GM18870 (cell line): ENCODE results near the gene UBA52.
"Not testable (repeated sequence)": the region's sequence is repeated elsewhere in the genome, so short reads cannot be mapped to it uniquely, and the experiment has no call there.

Source experiments
- ATAC-seq: cut with Tn5 transposase; IDR thresholded peaks from one replicate; pipeline ENCODE4 v1.9.1; 2021; ENCODE audit warnings: moderate library complexity; ENCODE audit not compliant: unreplicated experiment

The UBA52 gene

GRCh38 chr19:18571564-18572344 is at the start of gene UBA52:
UBA52 (plus strand) TSS chr19:18571857; CDS start chr19:18573301, 1,444 bp downstream.
- ATAC-seq, result peak; percentile 85

DNA sequence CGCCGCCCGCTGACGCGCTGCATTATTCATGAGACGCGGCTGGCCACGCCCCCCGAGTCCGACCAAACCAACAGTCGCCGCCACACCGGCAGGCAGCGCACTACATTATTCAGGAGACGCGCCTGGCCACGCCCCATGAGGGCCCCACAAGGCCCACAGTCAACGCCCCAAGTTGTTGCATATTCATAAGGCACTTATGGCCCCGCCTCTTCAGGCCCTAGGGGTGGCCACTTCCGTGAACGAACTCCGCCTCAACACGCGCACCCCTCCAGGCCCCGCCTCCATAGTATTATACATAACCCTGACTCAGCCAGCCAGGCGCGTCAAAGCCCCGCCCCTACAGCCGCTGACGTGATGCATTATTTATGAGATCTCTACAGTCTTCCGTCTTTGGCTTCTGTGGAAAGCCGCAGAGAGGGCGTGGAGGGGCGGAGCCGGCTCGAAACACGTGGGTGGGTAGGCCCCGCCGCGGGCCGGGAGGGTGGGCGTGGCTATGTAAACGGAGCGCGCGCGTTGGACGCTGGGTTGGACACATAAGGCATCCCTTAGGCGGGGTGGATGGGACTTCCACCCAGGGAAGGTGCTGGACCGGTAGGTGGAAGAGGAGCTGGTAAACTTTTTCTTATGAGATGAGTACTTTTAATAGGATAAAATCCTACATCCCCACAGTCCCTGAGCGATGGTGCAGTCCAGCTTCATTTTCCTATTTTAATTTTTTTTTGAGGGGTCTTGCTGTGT is 49.4 kb upstream of the UBA52 start:
- peak; percentile 84 for ATAC-seq

DNA sequence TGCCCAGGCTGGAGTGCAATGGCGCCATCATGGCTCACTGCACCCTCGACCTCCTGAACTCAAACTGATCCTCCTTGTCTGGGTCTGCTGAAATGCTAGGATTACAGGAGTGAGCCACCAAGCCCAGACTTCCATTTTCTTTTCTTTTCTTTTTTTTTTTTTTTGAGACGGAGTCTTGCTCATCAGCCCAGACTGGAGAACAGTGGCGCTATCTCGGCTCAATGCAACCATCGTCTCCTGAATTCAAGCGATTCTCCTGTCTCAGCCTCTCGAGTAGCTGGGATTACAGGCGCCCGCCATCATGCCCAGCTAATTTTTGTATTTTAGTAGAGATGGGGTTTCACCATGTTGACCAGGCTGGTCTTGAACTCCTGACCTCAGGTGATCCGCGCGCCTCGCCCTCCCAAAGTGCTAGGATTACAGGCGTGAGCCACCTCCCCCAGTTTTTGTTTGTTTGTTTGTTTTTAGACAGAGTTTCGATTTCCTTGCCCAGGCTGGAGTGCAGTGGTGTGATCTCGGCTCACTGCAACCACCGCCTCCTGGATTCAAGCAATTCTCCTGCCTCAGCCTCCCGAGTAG is 48.7 kb upstream of the UBA52 start:
- ATAC-seq, result not testable (repeated sequence)

DNA sequence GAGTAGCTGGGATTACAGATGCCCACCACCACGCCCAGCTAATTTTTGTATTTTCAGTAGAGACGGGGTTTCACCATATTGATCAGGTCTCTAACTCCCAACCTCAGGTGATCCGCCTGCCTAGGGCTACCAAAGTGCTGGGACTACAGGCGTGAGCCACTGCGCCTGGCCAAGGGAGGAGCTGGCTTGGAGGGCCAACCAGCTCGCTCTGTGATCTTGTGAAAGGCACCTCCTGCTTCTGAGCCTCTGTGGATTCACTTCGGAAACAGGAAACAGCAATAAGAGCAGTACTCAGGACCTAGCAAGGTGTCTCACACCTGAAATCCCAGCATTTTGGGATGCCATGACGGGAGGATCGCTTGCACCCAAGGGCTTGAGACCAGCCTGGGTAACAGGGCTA is 47.8 kb upstream of the UBA52 start:
- ATAC-seq, result no peak

DNA sequence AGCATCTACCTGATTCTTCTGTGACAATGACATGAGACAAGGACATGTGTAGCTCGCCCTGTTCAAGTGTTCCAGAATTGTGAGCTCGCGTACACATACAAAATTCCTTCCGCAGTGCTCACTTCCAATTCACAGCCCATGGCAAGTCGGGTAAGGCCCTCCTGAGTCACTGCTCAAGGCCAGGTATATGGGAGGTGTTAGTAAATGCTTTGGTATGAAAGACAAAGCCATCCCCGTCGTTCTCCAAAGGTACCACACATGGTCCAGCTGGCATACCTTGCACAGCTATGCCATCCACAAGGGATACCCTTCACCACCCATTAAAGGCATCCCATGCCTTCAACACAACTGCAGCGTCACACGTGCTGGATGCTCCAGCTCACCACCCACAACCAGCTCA is 45.3 kb upstream of the UBA52 start:
- no peak for ATAC-seq

GRCh38 chr19:18529782-18530181 is 41.9 kb upstream of the UBA52 start:
- no peak for ATAC-seq

- no peak for ATAC-seq
Measured at GRCh38 chr19:18531485-18531884, 40.2 kb upstream of the UBA52 start.

GRCh38 chr19:18532168-18532890 is 39.3 kb upstream of the UBA52 start:
- ATAC-seq, result no peak

DNA sequence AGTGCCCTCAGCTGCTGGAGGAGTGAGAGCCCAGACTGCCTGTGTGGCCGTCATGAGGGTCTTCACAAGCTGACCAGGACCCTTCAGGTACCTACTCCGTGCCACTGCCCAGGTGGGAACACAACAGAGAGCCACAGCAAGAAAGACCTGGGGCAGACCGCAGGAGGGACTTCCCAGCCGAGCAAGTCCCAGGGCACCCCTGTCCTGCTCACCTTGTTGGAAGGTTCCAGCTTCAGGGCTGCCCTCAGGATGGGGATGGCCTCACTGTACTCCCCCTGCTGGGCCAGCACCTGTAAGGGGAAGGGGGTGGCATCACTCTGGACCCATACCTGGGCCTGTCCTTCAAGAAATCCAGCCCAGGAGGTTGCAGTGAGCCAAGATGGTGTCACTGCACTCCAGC is 38.6 kb upstream of the UBA52 start:
- ATAC-seq, result no peak

- no peak for ATAC-seq
Measured at GRCh38 chr19:18536475-18536874, 35.2 kb upstream of the UBA52 start.

GRCh38 chr19:18537431-18537830 is 34.2 kb upstream of the UBA52 start:
- ATAC-seq, result no peak

DNA sequence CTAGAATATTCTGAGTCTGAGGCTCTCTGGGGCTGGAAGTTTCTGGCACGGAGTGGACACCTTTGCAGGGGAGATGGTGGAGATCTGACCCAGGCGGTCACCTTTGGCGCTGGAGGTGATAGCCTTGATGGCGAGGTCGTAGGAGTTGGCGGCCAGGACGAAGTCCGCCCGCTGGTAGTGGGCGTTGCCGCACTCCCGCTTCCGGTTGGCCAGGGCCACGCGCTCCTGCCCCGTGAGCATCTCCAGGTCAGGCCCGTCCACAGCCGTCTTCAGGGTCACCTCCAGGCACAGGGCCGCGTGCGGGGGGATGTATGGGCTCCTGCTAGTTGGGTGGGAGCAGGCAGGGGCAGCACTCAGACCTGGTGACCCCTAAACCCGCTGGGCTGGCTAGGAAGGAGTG is 33.5 kb upstream of the UBA52 start:
- ATAC-seq, result no peak

DNA sequence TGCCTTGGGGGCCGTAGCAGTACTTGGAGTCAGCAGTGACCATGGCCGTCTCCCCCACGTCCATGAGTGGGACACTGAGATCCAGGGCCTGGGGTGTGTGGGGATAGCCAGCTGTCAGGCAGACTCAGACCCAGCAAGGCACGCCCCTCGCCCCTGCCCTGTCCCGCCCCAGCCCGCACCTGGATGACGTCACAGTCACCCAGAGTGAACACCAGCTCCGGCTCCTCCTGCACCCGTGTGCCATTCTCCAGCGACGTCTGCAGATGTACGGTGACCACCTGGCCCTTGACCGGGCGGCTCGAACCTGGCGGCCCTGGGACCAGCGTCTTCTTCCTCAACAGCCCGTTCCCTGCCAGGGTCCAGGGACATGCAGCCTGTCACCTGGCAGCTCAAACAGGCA is 32.3 kb upstream of the UBA52 start:
- no peak for ATAC-seq

DNA sequence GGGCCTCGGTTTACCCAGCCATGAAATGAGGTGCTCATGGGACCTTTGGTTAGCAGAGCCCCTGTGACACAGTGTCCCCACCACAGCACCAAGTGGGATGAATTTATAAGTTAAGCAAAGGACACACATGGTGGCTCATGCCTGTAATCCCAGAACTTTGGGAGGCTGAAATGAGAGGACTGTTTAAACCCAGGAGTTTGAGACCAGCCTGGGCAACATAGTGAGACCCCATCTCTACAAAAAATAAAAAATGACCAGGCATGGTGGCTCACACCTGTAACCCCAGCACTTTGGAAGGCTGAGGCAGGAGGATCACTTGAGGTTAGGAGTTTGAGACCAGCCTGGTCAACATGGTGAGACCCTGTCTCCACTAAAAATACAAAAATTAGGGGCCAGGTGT is 31.5 kb upstream of the UBA52 start:
- not testable (repeated sequence) for ATAC-seq

DNA sequence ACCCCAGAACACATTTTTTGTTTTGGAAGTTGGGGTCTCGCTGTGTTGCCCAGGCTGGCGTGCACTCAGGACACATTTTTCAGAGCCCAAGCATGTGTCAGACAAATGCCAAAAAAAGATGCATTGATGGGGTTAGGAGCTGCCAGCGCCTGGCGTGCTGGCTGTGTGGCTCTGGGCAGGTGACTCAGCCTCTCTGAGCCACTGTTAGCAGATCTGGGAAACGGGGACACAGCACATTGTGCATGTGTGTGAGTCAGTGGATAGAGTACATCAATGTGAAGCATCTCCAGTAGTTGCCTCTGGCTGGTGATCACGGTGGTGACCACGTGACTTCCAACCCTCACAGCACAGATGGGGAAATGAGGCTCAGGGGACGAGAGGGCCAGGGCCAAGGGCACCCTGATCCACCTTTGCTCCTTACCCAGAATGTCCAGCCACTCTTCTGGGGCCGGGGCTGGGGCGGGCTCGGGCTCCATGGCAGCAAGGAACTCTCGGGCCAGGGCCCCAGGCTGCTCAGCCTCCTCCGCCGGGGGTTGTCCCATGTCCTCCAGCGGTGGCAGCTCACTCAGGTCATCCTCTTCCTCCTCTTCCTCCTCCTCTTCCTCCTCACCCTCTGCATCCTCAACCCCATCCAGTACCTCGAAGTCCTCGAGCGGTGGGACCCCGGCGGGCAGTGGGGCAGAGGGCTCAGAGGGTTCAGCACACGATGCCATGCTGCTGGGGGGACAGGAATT is 30.2 kb upstream of the UBA52 start:
- ATAC-seq, result no peak

DNA sequence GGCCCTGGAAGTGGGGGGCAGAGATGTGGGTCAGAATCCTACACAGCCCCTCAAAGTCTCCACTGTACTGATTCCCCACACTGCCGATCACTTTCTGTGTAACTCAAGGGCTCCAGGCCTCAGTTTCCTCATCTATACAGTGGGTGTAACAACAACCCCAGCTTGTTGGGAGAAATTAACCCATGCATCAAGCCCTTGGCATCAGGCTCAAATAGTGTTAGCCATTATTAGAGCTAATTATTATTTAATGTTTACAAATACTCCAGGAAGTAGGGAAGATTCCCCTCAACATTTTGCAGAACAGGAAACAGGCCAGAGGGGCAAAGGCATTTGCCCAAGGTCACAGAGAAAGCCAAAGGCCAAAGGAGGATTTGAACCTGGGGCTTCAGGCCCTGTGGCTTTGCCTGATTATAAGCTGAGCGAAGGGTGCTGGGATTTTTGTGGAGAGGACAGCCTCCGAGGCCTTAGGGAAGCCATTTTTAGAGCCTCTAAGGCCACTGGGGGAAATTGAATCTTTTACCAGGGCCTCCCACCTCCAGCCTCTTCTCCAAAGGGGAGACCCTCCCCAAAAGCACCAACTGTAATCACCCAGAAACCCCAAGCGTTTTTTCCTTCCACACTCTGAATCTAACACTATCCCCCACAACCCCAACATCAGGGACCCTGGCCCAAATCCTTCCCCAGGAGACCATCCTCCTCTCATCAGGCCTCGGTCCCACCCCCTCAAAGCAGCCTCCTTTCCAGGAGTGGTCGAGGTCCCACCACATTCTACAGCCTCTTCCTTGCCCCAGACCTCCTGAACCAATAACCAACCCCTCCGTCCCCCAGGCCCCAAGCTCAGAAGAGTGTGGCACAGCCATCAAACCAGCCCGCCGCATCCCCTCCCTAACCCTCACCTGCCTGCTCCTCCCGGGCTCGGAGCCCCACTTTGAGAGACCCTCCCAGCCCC is 29.4 kb upstream of the UBA52 start:
- ATAC-seq, result no peak

DNA sequence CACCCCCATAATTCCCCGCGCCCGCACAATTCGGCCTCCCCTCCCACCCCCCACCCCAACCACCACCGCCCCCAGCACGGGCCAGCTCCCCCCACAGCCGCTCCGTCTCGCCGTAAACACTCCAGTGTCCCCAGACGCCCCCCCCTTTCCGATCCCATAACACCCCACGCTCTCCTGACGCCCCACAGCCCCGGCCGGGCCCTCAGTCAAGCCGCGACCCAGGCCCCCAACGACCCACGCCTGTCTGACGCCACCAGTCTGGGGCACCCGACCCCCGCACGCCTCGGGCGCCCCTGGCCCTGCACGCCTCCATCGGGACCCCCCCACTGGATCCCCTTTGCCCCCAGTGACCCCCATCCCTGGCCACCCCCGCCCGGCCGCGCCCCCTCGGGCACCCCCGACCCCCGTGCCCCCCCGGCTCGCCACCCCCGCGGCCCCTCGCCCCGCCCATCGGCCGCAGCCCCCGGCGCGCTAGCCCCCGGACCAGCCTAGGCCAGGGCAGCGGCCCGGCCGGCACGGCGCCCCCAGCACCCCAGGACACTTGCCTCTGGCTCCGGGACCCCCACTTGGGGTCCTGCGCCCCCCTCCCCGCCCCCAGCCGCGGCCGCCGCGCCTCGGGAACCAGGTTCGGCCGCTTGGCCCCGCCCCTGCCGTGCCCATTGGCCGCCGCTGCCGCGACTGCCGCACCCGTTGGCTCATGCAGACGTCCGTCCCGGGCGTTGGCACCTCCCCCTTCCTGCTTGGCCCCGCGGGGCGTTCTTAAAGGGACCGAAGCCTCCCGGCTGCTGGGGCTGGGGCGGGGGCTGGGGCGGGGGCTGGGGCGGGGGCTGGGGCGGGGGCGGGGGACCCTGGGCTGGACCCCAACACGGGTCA is 28.5 kb upstream of the UBA52 start, which contains the start of gene FKBP8:
Gene FKBP8 (minus strand): TSS at position 633 of the 873 bp plus-strand sequence. CDS start 1,603 bp downstream, outside the sequence.
- ATAC-seq, result peak; percentile 43

GRCh38 chr19:18543814-18544475 is 27.7 kb upstream of the UBA52 start:
- ATAC-seq, result peak; percentile 69
